Breast epithelium (tissue), 4 donors: Measurements from ENCODE around the gene TEX30. TPM values are rescaled to one million over a fixed set of nuclear protein-coding genes. Genes with fewer than 3 reads are reported as not detected.

Experiments
- DNase-seq, 2 donors: peaks; one replicate each; pipeline ENCODE4 v3.0.0-alpha.2; 2019; ENCODE audit warnings: low spot score in 2 of 2
- H3K27ac ChIP-seq, 2 donors: fragments of 200-600 bp; sonication (generic) in 1 of 2; one replicate each; pipeline ENCODE4 v1.5.1; 2016 to 2019; ENCODE audit warnings: mild to moderate bottlenecking in 1 of 2
- H3K27me3 ChIP-seq, 2 donors: fragments of 200-600 bp; sonication (generic) in 1 of 2; one replicate each; pipeline versions ENCODE4 v1.5.1 to v1.6.0; 2017 to 2019; ENCODE audit warnings: control low read depth in 1 of 2, mild to moderate bottlenecking in 1 of 2
- H3K36me3 ChIP-seq: fragments of 200-600 bp; one replicate; pipeline ENCODE4 v1.5.1; 2019
- H3K4me1 ChIP-seq, 2 donors: fragments of 200-600 bp; sonication (generic); one replicate each; pipeline ENCODE4 v1.5.1; 2016 to 2019; ENCODE audit warnings: control low read depth in 1 of 2
- H3K4me3 ChIP-seq, 3 donors: fragments of 200-600 bp; sonication (generic); 1 replicate in 2 of 3; 2 replicates in 1 of 3; pipeline ENCODE4 v1.5.1; 2016 to 2019; ENCODE audit warnings: mild to moderate bottlenecking in 3 of 3, moderate library complexity in 2 of 3
- H3K9me3 ChIP-seq, 2 donors: fragments of 200-600 bp; sonication (generic) in 1 of 2; one replicate each; pipeline ENCODE4 v1.5.1; 2016 to 2019; ENCODE audit warnings: control low read depth in 1 of 2
- POLR2A ChIP-seq: fragments of 450-650 bp; IDR thresholded peaks from one replicate; pipeline ENCODE4 v1.6.1; 2016; ENCODE audit warnings: antibody characterized with exemption, mild to moderate bottlenecking, moderate library complexity
- POLR2AphosphoS5 ChIP-seq, 3 donors: sonication (generic); formaldehyde crosslinking; IDR thresholded peaks; one replicate each; pipeline ENCODE4 v1.6.1; 2017; ENCODE audit warnings: antibody characterized with exemption in 3 of 3
- intact Hi-C: fragments of 100-400 bp; cut with DNase I; formaldehyde crosslinking; loops from one replicate; pipeline ENCODE4 v1.15.1; 2023; ENCODE audit warnings: low total_unique reads
- total RNA-seq, 3 donors: library from RNA; depleted of rRNA; stranded (reverse); fragments of >200 nt; gene quantifications; one replicate each; pipeline ENCODE4 v1.1.0, GENCODE V29; 2016
- TF ChIP-seq, protein P1 (sequence below), 3 donors: fragments of 450-650 bp; IDR thresholded peaks; one replicate each; pipeline ENCODE4 v1.5.1; 2016 to 2017; ENCODE audit warnings: antibody characterized with exemption in 3 of 3, mild to moderate bottlenecking in 3 of 3, moderate library complexity in 3 of 3

The TEX30 gene
- total RNA-seq, 3 donors from 2014 or later: 8.3 to 11.8 (median 9.3) TPM

DNA sequence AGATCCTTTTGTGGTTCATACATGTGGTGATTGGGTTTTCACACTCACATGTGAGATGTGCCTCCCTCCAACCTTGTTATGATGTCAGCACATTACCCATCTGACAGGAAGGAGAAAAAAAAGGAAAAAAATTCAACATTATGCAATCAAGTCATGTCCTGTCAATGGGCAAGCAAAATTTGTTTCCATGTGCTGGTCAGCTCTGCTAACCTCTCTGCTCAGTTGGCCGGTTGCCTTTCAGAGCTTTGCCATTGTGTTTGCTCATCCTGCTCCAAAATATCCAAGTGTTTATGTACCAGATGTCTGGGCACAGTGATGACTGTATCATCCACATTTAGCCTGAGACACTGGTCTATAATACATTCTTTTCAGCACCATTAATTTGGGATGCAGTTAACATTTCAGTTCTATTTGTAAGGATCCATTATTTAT is 51.8 kb downstream of the TEX30 start:
- TF ChIP-seq, protein P1, sequence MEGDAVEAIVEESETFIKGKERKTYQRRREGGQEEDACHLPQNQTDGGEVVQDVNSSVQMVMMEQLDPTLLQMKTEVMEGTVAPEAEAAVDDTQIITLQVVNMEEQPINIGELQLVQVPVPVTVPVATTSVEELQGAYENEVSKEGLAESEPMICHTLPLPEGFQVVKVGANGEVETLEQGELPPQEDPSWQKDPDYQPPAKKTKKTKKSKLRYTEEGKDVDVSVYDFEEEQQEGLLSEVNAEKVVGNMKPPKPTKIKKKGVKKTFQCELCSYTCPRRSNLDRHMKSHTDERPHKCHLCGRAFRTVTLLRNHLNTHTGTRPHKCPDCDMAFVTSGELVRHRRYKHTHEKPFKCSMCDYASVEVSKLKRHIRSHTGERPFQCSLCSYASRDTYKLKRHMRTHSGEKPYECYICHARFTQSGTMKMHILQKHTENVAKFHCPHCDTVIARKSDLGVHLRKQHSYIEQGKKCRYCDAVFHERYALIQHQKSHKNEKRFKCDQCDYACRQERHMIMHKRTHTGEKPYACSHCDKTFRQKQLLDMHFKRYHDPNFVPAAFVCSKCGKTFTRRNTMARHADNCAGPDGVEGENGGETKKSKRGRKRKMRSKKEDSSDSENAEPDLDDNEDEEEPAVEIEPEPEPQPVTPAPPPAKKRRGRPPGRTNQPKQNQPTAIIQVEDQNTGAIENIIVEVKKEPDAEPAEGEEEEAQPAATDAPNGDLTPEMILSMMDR (IDR thresholded peaks at IDR 0.05): no peak
- no peak for TF ChIP-seq POLR2AphosphoS5 (IDR thresholded peaks at IDR 0.05)
- TF ChIP-seq POLR2A: no peak
- no peak for DNase-seq
- no peaks in the 10 kb centered on the region for H3K9me3 ChIP-seq

GRCh38 chr13:102718746-102719145 is 54.8 kb downstream of the TEX30 start:
- no peak overlapping the region for H3K27ac ChIP-seq
- no peak overlapping the region for H3K4me3 ChIP-seq
- TF ChIP-seq POLR2AphosphoS5 (IDR thresholded peaks at IDR 0.05): no peak
- TF ChIP-seq, protein P1 (IDR thresholded peaks at IDR 0.05): no peak
- TF ChIP-seq POLR2A: no peak
- H3K27me3 ChIP-seq: no peaks in the 10 kb centered on the region
- intact Hi-C loops: no loop called here
- no peak for DNase-seq
- H3K4me1 ChIP-seq: no peaks in the 10 kb centered on the region
- H3K36me3 ChIP-seq: no peaks in the 10 kb centered on the region
- H3K9me3 ChIP-seq: no peaks in the 10 kb centered on the region

More for the DNA sequence above, 51.8 kb downstream of the TEX30 start:
- Histone ChIP-seq H3K4me1 (no peaks in the 10 kb centered on the region), H3K27me3 (no peaks in the 10 kb centered on the region), H3K4me3 (no peak overlapping the region), H3K36me3 (no peaks in the 10 kb centered on the region), H3K27ac (no peak overlapping the region)
- intact Hi-C loops: no loop called here

Other genes with a start within 250 kb of the TEX30 start
- gene TPP2, start 176.8 kb downstream of the TEX30 start, total RNA-seq: 10 to 100 TPM; 50.2 to 62.9 (median 51.8) TPM
- gene METTL21C, start 78.7 kb downstream of the TEX30 start, total RNA-seq: not detected
- 1 to 10 TPM; 3.2 to 5.9 (median 5.9) TPM for gene POGLUT2, start 25.2 kb upstream of the TEX30 start, total RNA-seq
- 10 to 100 TPM; 15.2 to 29.6 (median 27.2) TPM for gene BIVM, start 25.3 kb upstream of the TEX30 start, total RNA-seq
- gene ERCC5, start 72.2 kb upstream of the TEX30 start, total RNA-seq: 10 to 100 TPM; 76.0 to 85.0 (median 77.6) TPM